Measurements from ENCODE around the gene TENT5C. TPM values are rescaled to one million over a fixed set of nuclear protein-coding genes. Genes with fewer than 3 reads are reported as not detected.

TENT5C gene
- total RNA-seq, 2 donors from 2014 or later: 5.4 to 6.9 TPM

GRCh38 chr1:117658676-117659075 is 52.8 kb downstream of the TENT5C start:
- DNase-seq (ENCODE audit: low spot score) (no peak), ATAC-seq (ENCODE audit: insufficient number of reproducible peaks, low FRiP score, low read depth) (no peak)
- Histone ChIP-seq H3K27ac (no peak overlapping the region), H3K36me3 (no peaks in the 10 kb centered on the region), H3K27me3 (replicated peaks; ENCODE audit: insufficient read depth) (no peaks in the 10 kb centered on the region), H3K4me1 (ENCODE audit: control insufficient read depth in 1 of 2, low read depth in 2 of 2) (peaks cover 0 to 3% of the 10 kb centered on the region in 2 donors), H3K4me3 (no peak overlapping the region), H3K9me3 (no peaks in the 10 kb centered on the region)
- no peak for TF ChIP-seq CTCF (IDR thresholded peaks at IDR 0.05)

GRCh38 chr1:117659550-117660270 is 53.9 kb downstream of the TENT5C start:
- H3K27ac ChIP-seq: no peak overlapping the region
- no peak for DNase-seq (ENCODE audit: low spot score)
- no peaks in the 10 kb centered on the region for H3K36me3 ChIP-seq
- H3K4me3 ChIP-seq: no peak overlapping the region
- ATAC-seq (ENCODE audit: insufficient number of reproducible peaks, low FRiP score, low read depth): no peak
- H3K27me3 ChIP-seq (replicated peaks; ENCODE audit: insufficient read depth): no peaks in the 10 kb centered on the region
- H3K4me1 ChIP-seq (ENCODE audit: control insufficient read depth in 1 of 2, low read depth in 2 of 2): peaks cover 0 to 3% of the 10 kb centered on the region in 2 donors
- TF ChIP-seq CTCF (IDR thresholded peaks at IDR 0.05): no peak
- no peaks in the 10 kb centered on the region for H3K9me3 ChIP-seq

GRCh38 chr1:117660271-117660965 is 54.6 kb downstream of the TENT5C start:
- no peak overlapping the region for H3K4me3 ChIP-seq
- H3K27ac ChIP-seq: no peak overlapping the region
- peaks cover 0 to 3% of the 10 kb centered on the region in 2 donors for H3K4me1 ChIP-seq (ENCODE audit: control insufficient read depth in 1 of 2, low read depth in 2 of 2)
- TF ChIP-seq CTCF (IDR thresholded peaks at IDR 0.05): no peak
- no peaks in the 10 kb centered on the region for H3K27me3 ChIP-seq (replicated peaks; ENCODE audit: insufficient read depth)
- no peaks in the 10 kb centered on the region for H3K36me3 ChIP-seq
- DNase-seq (ENCODE audit: low spot score) (no peak), ATAC-seq (ENCODE audit: insufficient number of reproducible peaks, low FRiP score, low read depth) (no peak)
- no peaks in the 10 kb centered on the region for H3K9me3 ChIP-seq

DNA sequence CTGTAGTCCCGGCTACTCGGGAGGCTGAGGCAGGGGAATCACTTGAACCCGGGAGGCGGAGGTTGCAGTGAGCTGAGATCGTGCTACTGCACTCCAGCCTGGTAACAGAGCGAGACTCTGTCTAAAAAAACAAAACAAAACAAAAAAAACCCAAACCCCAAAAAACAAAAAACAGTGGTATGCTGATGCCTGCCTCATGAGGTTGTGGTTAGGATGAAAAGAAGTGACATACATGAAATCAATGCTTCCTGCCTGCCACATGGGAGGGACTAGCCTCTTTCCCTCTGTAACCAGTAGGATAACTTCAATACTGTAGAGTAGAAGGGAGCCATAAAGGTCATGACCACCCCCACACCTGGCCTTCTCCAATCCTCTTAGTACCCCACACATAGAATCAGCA is 55.2 kb downstream of the TENT5C start:
- no peak overlapping the region for H3K27ac ChIP-seq
- ATAC-seq (ENCODE audit: insufficient number of reproducible peaks, low FRiP score, low read depth): no peak
- no peaks in the 10 kb centered on the region for H3K36me3 ChIP-seq
- no peak for DNase-seq (ENCODE audit: low spot score)
- no peak for TF ChIP-seq CTCF (IDR thresholded peaks at IDR 0.05)
- no peak overlapping the region for H3K4me3 ChIP-seq
- H3K27me3 ChIP-seq (replicated peaks; ENCODE audit: insufficient read depth): no peaks in the 10 kb centered on the region
- peaks cover 0 to 3% of the 10 kb centered on the region in 2 donors for H3K4me1 ChIP-seq (ENCODE audit: control insufficient read depth in 1 of 2, low read depth in 2 of 2)
- H3K9me3 ChIP-seq: no peaks in the 10 kb centered on the region

DNA sequence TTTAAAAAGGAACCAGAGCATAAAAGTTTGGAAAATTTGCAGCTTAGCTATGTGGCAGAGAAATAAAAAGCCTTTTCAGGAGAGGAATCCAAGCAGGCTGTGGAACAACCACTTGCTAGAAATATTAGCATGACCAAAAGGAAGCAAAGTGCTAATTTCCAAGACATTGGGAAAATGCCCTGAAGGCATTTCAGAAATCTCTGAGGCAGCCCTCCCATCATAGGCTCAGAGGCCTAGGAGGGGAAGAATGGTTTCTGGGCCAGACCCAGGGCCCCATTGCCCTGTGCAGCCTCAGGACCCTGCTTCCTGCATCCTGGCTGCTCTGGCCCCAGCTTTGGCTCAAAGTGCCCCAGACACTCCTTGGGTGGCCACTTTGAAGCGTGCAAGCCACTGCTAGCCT is 56.8 kb downstream of the TENT5C start:
- ATAC-seq (ENCODE audit: insufficient number of reproducible peaks, low FRiP score, low read depth) (no peak), DNase-seq (ENCODE audit: low spot score) (no peak)
- Histone ChIP-seq H3K9me3 (no peaks in the 10 kb centered on the region), H3K27ac (no peak overlapping the region), H3K27me3 (replicated peaks; ENCODE audit: insufficient read depth) (no peaks in the 10 kb centered on the region), H3K4me1 (ENCODE audit: control insufficient read depth in 1 of 2, low read depth in 2 of 2) (no peaks in the 10 kb centered on the region), H3K4me3 (no peak overlapping the region), H3K36me3 (no peaks in the 10 kb centered on the region)
- no peak for TF ChIP-seq CTCF (IDR thresholded peaks at IDR 0.05)

Measured in thoracic aorta (tissue), 2 donors.